Fibroblast of the aortic adventitia (primary cell): ENCODE results near the gene MVB12B. TPM values are rescaled to one million over a fixed set of nuclear protein-coding genes. Genes with fewer than 3 reads are reported as not detected.

ENCODE experiments used
- DNase-seq: peaks from one replicate; pipeline ENCODE4 v3.0.0-alpha.2; 2010; ENCODE audit warnings: low read depth
- H3K4me3 ChIP-seq: 2 replicates; pipeline ENCODE4 v1.5.1; 2011; ENCODE audit warnings: low read depth, mild to moderate bottlenecking, control low read depth, low read length, moderate library complexity
- total RNA-seq: library from RNA; depleted of rRNA; stranded (reverse); fragments of >200 nt; gene quantifications from 2 replicates; pipeline ENCODE4 v1.2.3, GENCODE V29; 2012; ENCODE audit warnings: low replicate concordance
- TF ChIP-seq, protein P1 (sequence below): IDR thresholded peaks from 2 replicates; pipeline ENCODE4 v1.5.1; 2011; ENCODE audit warnings: mild to moderate bottlenecking, low read length, control low read depth, inconsistent platforms; ENCODE audit not compliant: insufficient read depth

The MVB12B gene
- total RNA-seq, 1 donor, result 3.5 TPM

DNA sequence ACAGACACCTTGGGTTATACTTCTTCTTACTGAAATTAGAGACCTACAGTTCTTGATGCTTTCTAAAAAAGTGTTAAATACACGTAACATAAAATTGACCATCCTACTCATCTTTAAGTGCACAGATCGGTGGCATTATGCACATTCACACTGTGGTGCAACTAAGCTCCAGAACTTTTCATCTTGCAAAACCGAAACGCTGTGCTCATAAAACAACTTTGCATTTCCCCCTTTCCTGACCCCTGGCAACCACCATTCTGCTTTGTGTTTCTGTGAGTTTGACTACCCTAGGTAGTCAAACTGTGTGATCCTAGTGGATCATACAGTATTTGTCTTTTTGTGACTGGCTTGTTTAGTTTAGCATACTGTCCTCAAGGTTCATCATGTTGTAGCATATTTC lies 3.9 kb downstream of the MVB12B start:
- no peak for DNase-seq
- no peak overlapping the region for H3K4me3 ChIP-seq
- TF ChIP-seq, protein P1, sequence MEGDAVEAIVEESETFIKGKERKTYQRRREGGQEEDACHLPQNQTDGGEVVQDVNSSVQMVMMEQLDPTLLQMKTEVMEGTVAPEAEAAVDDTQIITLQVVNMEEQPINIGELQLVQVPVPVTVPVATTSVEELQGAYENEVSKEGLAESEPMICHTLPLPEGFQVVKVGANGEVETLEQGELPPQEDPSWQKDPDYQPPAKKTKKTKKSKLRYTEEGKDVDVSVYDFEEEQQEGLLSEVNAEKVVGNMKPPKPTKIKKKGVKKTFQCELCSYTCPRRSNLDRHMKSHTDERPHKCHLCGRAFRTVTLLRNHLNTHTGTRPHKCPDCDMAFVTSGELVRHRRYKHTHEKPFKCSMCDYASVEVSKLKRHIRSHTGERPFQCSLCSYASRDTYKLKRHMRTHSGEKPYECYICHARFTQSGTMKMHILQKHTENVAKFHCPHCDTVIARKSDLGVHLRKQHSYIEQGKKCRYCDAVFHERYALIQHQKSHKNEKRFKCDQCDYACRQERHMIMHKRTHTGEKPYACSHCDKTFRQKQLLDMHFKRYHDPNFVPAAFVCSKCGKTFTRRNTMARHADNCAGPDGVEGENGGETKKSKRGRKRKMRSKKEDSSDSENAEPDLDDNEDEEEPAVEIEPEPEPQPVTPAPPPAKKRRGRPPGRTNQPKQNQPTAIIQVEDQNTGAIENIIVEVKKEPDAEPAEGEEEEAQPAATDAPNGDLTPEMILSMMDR, result no peak

DNA sequence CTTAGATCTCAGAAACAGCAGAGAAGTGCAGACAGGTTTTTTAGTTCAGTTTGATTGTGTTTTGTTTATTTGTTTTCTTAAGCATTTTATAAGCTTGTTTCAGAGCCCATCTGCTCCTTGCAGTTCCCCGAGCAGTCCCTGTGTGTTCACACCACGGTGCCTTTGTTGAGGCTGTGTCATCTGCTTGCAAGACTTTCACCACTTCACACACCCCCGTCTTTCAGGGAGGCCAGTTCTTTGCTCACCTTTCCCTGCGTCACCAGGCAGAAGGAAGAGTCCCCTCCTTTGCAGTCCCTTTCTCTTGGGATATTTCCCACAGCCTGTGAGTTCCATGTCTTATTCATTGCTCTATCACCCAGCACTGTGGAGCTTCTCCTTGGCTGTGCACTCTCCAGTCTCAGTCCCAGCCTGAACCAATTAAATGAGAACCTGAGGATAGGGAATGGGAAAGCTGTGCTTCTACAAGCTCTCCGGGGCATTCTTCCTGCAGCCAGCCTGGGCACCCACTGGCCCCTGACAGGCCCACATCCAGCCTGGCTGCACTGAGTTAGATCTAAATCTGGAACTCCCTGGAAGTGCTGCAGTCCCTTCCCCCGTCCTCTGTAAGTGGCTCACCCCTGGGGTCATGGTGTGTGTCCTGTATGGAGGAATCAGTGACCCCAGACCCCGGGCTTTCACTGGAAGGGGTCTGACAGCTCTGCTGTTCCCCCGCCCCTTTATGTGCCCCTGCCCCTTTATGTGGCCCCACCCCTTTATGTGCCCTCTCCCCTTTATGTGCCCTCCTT lies 5.5 kb downstream of the MVB12B start:
- DNase-seq, result no peak
- TF ChIP-seq, protein P1, result no peak
- H3K4me3 ChIP-seq, result no peak overlapping the region

- H3K4me3 ChIP-seq, result no peak overlapping the region
- TF ChIP-seq, protein P1, result no peak
- no peak for DNase-seq
These were observed 8.3 kb downstream of the MVB12B start for GRCh38 chr9:126334721-126335621.

DNA sequence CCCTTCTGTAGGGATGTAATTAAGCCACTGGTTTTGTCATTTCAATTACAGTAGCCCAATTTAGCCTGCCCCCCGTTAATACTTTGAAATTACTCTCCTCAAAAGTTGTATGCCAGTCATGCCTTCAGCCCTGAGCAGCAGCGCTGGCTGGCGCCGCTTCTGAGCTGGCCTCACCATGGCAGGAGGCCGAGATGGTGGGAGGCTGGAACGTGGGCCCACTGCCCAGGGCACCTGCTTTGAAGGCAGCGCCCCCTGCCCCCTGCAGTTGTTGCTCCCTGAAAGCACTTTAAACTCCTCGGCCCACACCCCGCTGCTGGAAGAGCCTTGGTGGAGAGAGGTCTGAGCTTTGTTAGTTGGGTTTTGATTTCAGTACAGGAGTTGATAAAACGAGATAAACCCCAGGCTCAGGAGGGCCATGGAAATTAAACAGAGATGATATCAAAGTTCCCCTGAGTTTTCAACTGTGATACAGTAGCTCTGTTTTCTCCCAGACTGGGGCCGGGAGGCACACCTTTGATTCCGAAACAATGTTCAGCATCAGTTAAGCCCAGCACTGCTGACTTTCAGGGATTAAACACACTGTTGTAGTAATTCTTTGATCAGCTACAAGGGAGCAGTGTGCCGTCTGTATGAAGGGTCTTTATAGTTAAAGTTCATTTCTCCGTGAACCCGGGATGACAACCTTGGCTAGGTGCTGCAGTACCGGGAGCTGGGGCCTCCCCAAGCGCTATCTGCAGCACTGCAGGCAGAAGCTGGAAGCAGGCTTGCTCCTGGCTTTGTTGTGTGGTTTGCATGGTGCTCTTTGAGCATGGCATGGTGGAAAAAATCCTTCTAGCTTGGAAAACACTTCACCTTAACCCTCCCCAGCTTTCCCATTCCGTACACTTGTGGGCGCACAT lies 9.5 kb downstream of the MVB12B start:
- no peak overlapping the region for H3K4me3 ChIP-seq
- no peak for DNase-seq
- TF ChIP-seq, protein P1, result no peak

DNA sequence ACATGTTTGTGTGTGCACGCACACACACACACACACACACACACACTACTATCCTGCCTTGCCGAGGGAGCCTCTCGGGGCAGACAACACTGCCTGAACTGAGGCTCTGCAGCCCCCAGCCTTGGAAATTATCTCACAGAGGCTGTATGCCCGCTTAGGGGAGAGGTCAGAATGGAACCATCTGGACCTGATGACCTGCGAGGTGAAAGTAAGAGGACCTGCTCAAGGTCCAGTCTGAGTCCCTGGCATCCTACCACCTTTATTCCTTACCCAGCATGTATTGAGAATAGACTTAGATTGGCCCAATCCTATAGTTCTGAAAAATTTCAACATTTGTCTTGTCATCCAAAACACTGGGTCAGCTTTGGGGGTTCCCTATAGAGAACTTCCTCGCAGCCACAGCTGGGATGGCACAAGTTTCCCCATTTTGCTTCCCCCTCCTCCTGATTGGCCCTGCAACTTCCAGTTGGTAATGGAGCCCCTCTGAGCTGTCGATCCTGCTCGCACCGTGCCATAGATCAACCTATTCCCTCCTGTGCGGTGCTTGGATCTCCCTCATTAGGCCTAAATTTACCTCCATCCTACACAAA lies 10.2 kb downstream of the MVB12B start:
- TF ChIP-seq, protein P1, result no peak
- no peak overlapping the region for H3K4me3 ChIP-seq
- no peak for DNase-seq

DNA sequence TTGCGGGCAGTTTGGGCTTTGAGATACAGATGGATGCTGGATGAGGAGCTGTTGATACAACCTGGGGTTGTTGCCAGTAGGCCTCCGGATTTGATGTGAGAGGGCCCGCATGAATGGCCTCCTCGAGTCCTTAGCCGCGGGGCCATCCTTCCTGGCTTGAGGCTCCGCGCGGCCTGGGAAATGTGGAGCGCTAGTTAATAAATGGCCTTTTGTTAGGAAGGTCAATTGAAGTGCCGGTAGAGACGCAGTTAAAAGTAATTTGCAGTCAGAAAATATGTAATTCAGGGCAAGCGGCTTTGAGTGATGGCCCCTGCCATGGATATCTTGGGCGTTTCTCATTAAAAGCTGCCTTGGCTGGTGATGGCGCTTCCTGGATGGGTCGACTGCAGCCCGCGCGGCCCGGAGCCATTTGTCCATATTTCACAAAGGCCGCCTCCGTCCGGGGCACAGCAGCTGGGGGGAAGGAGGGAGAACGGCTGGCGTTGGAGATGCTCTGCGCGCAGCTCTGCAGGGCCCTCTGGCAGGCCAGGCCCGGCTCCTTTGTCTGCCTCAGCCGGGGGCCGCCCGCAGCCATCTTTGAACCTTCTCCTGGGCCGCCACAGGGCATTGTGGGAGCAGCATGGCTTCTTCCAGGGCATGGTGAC lies 11.2 kb downstream of the MVB12B start:
- H3K4me3 ChIP-seq, result no peak overlapping the region
- DNase-seq, result no peak
- TF ChIP-seq, protein P1, result no peak
